T-helper 2 cell treated with Interferon-gamma antibody and Interleukin-4, amounts not matched to agents 5 μg/mL and 100 μg/mL, for 36 hours (primary cell): Measurements from ENCODE around the gene PMM2.
"Not testable (repeated sequence)": the region's sequence is repeated elsewhere in the genome, so short reads cannot be mapped to it uniquely, and the experiment has no call there.

Experiments
- DNase-seq: peaks from one replicate; pipeline ENCODE4 v3.0.0; 2021; ENCODE audit warnings: low spot score
- H3K27ac Mint-ChIP-seq: one replicate; pipeline ENCODE4 v1.8.0; 2021; ENCODE audit warnings: mild to moderate bottlenecking, mixed read lengths
- H3K27me3 Mint-ChIP-seq: one replicate; pipeline ENCODE4 v1.8.0; 2021; ENCODE audit warnings: low read depth, mixed read lengths
- H3K36me3 Mint-ChIP-seq: one replicate; pipeline ENCODE4 v1.8.0; 2021; ENCODE audit warnings: low read depth, mixed read lengths
- H3K4me1 Mint-ChIP-seq: one replicate; pipeline ENCODE4 v1.8.0; 2021; ENCODE audit warnings: low read depth, mixed read lengths
- H3K4me3 Mint-ChIP-seq: one replicate; pipeline ENCODE4 v1.8.0; 2022; ENCODE audit warnings: mild to moderate bottlenecking, moderate library complexity, mixed read lengths
- H3K9me3 Mint-ChIP-seq: one replicate; pipeline ENCODE4 v1.8.0; 2021; ENCODE audit warnings: mixed read lengths

PMM2 gene

DNA sequence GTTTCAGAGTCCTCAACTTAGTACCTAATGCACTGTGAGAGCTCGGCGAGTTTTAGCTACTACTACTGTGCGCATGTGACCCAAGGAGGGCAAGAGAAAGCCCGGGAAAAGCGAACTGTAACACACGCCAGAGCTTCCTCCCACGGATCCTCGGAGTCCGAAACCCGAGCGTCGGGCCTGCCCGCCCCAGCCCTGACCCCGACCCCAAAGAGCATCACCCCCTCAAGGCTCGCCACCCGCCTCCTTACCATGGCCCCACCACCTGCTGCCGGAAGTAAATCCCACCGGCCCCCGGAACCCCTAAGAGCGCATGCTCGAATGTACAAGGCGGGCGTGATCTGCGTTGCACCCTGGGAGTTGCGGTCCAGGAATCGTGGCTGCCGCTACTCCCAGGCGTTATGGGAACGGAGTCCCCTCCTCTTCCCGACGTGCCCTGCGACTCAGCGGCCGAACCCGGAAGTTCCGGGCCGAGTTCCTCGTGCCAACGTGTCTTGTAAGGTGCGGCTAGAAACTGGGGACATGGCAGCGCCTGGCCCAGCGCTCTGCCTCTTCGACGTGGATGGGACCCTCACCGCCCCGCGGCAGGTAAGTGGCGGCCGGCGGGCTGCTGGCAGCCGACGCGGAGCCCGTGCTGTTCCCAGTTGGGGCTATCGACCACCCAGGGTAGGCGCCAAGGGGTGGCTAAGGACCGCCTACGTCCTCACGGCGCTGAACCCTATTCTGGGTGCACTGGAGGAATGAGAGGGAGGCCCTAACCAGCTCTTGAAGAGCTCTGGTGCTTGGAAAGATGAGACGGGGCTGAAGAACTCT lies at the start of gene PMM2, which contains the start of gene TMEM186:
TSS of gene PMM2 (plus strand) at position 476 of the 810 bp plus-strand sequence. CDS start at position 520, 44 bp downstream.
TSS of gene TMEM186 (minus strand) at position 276 of the 810 bp plus-strand sequence. CDS start at position 251, 25 bp downstream.
- DNase-seq, result peak; percentile 95
- Mint-ChIP-seq H3K36me3 (peaks cover 25% of the 10 kb centered on the region), H3K9me3 (no peaks in the 10 kb centered on the region), H3K4me3 (peak within 1 kb of the TSS; percentile 96), H3K27ac (peak within 1 kb of the TSS; percentile 91), H3K4me1 (peaks cover 27% of the 10 kb centered on the region), H3K27me3 (no peaks in the 10 kb centered on the region)

DNA sequence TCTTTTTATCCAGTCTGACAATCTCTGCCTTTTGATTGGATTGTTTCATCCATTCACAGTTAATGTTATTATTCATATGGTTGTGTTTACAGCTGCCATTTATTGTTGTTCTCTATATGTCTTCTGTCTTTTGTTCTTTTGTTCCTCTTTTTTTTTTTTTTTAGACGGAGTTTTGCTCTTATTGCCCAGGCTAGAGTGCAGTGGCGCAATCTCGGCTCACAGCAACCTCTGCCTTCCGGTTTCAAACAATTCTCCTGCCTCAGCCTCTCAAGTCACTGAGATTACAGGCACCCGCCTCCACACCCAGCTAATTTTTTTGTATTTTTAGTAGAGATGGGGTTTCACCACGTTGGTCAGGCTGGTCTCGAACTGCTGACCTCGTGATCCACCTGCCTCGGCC lies 48.7 kb upstream of the PMM2 start:
- not testable (repeated sequence) for H3K9me3 Mint-ChIP-seq, H3K27ac Mint-ChIP-seq, H3K36me3 Mint-ChIP-seq, DNase-seq, H3K27me3 Mint-ChIP-seq, H3K4me3 Mint-ChIP-seq, H3K4me1 Mint-ChIP-seq

DNA sequence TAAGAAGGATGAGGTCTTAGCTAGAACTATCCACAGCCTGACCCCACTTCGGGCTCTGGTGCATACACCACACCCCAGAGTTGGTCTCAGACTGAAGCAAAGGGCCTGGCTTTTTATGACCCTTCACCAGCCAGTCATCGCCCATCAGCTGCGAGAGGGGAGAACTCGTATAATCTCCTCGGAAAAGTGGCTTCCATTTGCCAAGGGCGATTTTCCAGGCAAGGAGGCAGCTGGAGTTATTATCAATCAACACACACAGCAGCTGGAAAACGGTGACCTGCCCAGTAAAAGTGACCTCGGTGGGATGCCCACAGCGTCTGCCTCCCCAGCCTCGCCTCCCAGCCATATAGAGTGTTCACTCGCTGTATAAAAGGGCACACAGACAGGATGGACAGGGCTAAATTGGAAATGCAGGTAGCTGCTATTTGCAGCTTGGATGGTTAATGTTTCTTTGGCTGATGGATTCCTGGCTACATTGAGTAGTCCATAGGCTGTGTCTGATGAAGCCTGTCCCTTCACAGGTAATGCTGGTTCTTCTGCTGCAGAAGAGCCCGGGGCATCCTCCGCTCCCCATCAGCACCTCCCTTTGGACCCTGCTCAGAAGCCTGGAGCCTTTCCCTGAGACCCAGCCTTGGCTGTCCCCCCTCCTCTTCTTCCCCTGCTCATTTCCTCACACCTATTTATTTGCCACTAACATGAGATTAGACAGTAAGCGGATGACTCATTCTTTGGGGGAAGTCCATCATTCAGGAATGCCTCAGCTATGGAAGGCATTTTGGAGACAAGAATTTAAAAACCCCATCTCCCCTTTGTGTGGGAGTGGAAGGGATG lies 45.9 kb upstream of the PMM2 start:
- Mint-ChIP-seq H3K36me3 (no peaks in the 10 kb centered on the region), H3K4me1 (no peaks in the 10 kb centered on the region), H3K4me3 (no peak overlapping the region), H3K9me3 (no peaks in the 10 kb centered on the region), H3K27ac (no peak overlapping the region), H3K27me3 (no peaks in the 10 kb centered on the region)
- DNase-seq, result no peak

DNA sequence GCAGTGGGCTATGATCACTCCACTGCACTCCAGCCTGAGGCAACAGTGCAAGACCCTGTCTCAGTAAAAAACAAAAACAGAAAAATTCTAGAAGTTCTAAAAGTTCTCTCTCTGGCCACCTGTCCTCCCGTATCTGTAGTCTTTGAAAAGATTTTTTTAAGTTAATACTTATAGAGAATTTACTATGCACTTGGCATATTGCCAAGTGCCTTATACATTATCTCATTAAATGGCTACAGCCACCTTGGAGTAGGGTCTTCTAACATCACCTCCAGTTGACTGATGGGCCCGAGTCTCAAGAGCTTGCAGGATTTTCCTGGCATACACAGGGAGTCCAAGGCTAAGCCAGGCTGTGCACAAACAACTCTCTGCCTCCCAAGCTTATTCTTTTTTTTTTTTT lies 44.9 kb upstream of the PMM2 start:
- no peak overlapping the region for H3K4me3 Mint-ChIP-seq

DNA sequence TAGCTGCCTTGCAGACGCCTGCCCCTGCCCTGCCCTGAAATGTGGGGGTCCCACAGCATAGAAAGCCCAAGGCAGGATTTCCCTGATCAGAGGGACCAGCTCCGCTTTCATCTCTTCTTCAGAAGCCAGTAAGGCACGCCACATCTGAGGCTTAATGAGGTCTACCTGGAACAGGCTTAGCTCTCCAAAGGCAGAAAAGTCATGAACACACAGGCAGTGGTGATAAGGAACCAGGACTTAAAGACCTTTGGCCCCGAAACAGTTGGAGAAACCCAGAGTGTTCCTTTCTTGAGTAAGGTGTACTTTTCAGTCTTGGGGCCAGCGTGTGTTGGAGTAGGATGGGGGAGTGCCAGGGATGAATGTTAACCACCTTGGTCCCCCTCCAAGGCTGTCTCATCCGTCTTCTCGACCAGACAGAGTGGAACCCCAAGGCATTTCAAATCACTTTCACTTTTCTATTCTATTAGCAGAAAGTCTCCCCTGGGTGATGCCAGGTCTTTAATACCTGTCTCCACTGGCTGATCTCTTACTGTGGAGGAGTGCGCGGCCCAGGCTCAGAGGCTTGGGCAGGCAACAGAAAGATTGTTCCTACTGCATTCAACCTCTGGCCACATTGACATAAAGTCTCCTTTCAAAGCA lies 44.1 kb upstream of the PMM2 start:
- Mint-ChIP-seq H3K36me3 (no peaks in the 10 kb centered on the region), H3K4me1 (no peaks in the 10 kb centered on the region), H3K9me3 (no peaks in the 10 kb centered on the region), H3K4me3 (no peak overlapping the region), H3K27me3 (no peaks in the 10 kb centered on the region), H3K27ac (no peak overlapping the region)
- no peak for DNase-seq

More for the DNA sequence above, 44.9 kb upstream of the PMM2 start:
- DNase-seq, result no peak
- no peak overlapping the region for H3K27ac Mint-ChIP-seq
- no peaks in the 10 kb centered on the region for H3K4me1 Mint-ChIP-seq
- H3K36me3 Mint-ChIP-seq, result no peaks in the 10 kb centered on the region
- H3K27me3 Mint-ChIP-seq, result no peaks in the 10 kb centered on the region
- no peaks in the 10 kb centered on the region for H3K9me3 Mint-ChIP-seq

DNA sequence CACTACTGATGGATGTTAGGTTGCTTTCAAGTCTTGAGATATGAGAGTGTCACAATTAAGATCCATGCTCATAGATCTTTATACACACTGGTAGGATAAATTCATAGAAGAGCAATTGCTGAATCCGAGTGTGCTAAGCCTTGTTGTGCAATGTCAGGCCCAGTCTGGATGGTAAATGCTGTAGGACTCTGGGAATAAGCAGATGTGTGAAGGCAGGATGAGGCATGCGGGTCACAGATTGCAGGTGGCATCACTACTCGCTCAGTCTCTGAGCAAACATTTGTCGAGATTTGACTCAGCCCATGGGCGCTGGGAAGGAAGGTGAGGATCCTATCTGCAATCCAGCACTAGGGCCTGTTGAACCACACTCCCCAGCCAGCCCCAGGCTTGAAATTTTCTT lies 40.9 kb upstream of the PMM2 start:
- H3K27me3 Mint-ChIP-seq, result no peaks in the 10 kb centered on the region
- no peaks in the 10 kb centered on the region for H3K9me3 Mint-ChIP-seq
- H3K4me1 Mint-ChIP-seq, result no peaks in the 10 kb centered on the region
- H3K4me3 Mint-ChIP-seq, result no peak overlapping the region
- no peak for DNase-seq
- no peak overlapping the region for H3K27ac Mint-ChIP-seq
- H3K36me3 Mint-ChIP-seq, result no peaks in the 10 kb centered on the region

DNA sequence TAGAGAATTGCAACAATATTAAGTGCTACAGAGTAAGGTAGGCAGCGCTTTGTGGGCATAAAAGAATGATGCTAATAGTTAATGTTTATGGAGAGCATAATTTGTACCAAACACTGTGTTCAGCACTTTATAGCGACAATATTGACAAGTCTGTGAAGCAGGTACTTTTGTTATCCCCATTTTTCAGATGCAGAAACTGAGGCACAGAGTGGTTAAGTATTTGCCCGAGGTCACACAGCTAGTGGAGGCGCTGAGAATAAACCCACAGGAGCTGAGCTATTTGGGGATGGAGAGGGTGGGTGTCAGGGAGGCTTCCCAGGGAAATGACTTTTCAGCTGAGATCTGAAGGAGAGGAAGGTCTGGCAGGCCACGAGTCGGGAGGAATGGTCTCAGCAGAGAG lies 39.6 kb upstream of the PMM2 start:
- Mint-ChIP-seq H3K9me3 (no peaks in the 10 kb centered on the region), H3K4me3 (no peak overlapping the region), H3K27me3 (no peaks in the 10 kb centered on the region), H3K27ac (no peak overlapping the region), H3K36me3 (no peaks in the 10 kb centered on the region), H3K4me1 (no peaks in the 10 kb centered on the region)
- no peak for DNase-seq

DNA sequence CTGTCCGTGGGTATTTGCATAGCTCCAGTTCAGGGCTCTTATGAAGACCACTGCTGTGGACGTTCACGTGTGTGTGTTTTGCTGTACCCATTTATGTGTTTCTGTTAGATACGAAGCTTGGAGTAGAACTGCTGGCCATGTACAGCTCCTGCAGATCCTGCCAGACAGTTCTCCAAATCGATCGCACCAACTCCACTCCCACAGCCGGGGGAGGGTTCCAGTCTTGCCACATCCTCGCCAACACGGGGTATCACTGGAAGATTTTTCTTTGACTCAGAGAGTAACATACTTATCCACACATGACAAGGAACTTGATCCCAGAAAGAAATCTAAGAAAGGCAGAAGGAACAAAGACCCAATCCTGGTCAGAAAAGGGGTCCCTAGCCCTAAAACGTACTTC lies 37.6 kb upstream of the PMM2 start:
- Mint-ChIP-seq H3K4me3 (no peak overlapping the region), H3K36me3 (no peaks in the 10 kb centered on the region), H3K27me3 (no peaks in the 10 kb centered on the region), H3K4me1 (no peaks in the 10 kb centered on the region), H3K27ac (no peak overlapping the region), H3K9me3 (no peaks in the 10 kb centered on the region)
- DNase-seq, result no peak

DNA sequence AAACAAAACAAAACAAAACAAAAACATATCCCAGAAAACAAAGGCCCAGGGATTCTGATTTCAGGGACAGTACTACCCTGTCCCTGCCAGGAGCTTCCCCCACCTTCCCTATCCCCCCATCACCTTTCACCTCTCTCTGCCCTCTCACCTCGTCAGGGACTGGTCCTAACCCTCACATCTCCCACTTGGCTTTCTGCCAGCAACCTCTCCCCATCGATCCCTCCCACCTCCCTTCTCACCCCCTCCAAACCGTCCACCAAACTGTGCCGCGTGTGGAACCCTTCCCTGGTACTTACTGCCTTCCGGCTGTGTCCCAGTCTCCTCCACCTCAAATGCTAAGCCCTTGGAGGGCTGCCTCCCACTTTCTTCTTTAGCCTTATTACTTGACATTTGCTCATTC lies 36.6 kb upstream of the PMM2 start:
- Mint-ChIP-seq H3K4me3 (no peak overlapping the region), H3K4me1 (no peaks in the 10 kb centered on the region), H3K27ac (no peak overlapping the region), H3K9me3 (no peaks in the 10 kb centered on the region), H3K27me3 (no peaks in the 10 kb centered on the region), H3K36me3 (no peaks in the 10 kb centered on the region)
- DNase-seq, result no peak

DNA sequence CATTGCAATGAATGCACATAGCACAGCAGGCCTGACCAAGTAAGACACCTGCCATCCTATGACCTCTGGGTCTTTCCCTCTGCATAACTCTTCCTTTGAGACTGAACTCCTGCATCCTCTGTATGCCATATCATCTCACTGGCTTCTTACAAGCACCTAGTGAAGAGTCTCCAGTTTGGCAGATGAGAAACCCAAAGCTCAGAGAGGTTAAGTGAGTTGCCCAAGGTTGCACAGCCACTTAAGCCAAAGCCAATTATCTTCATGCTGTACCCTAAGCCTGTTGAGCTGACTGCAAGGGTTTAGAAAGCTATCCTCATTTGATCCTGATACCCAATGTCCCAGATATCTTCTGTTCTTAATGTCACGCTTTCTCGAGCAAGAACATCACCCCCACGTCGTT lies 35.4 kb upstream of the PMM2 start:
- Mint-ChIP-seq H3K4me3 (no peak overlapping the region), H3K27ac (no peak overlapping the region), H3K36me3 (no peaks in the 10 kb centered on the region), H3K27me3 (no peaks in the 10 kb centered on the region), H3K9me3 (no peaks in the 10 kb centered on the region), H3K4me1 (no peaks in the 10 kb centered on the region)
- no peak for DNase-seq

DNA sequence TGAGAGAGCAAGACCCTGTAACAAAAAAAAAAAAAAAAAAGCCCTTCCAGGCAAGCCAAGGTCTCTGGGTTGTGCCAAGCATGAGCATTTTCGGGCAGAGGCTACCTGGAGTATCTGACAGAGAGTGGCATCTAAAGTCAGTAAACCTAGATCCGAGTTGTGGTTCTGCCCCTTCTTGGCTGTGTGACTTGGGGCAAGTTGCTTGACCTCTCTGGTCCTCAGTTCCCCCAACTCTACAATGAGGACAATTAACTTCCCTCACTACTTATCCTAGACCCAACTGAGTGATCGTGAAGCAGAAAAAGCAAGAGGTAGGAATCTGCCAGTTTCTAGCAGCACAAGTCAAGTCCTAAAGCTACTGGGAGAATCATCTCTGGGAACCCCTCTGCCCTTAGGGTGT lies 34.6 kb upstream of the PMM2 start:
- H3K4me3 Mint-ChIP-seq, result no peak overlapping the region
- H3K4me1 Mint-ChIP-seq, result no peaks in the 10 kb centered on the region
- DNase-seq, result no peak
- no peak overlapping the region for H3K27ac Mint-ChIP-seq
- no peaks in the 10 kb centered on the region for H3K9me3 Mint-ChIP-seq
- H3K36me3 Mint-ChIP-seq, result peaks cover 1% of the 10 kb centered on the region
- H3K27me3 Mint-ChIP-seq, result no peaks in the 10 kb centered on the region

DNA sequence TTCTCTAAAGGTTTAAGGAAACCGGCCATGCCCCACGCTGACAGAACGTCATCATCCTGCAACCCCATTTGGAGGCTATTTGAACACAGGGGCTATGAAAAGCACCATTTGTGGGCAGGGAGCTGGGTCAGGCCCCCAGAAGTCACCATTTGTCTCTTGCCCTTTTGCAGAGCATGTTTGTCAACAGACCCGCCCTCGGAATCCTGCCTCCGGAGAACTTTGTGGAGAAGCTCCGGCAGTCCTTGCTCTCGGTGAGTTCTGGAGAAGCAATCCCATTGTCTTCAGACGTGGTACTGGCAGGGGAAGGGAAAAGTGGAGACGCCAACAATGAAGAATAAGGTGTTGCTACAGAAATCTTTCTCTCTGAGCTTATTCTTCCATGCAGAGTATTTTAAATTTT lies 33.7 kb upstream of the PMM2 start:
- Mint-ChIP-seq H3K4me3 (no peak overlapping the region), H3K4me1 (no peaks in the 10 kb centered on the region), H3K27ac (no peak overlapping the region), H3K9me3 (no peaks in the 10 kb centered on the region), H3K27me3 (no peaks in the 10 kb centered on the region), H3K36me3 (peaks cover 3% of the 10 kb centered on the region)
- DNase-seq, result no peak

DNA sequence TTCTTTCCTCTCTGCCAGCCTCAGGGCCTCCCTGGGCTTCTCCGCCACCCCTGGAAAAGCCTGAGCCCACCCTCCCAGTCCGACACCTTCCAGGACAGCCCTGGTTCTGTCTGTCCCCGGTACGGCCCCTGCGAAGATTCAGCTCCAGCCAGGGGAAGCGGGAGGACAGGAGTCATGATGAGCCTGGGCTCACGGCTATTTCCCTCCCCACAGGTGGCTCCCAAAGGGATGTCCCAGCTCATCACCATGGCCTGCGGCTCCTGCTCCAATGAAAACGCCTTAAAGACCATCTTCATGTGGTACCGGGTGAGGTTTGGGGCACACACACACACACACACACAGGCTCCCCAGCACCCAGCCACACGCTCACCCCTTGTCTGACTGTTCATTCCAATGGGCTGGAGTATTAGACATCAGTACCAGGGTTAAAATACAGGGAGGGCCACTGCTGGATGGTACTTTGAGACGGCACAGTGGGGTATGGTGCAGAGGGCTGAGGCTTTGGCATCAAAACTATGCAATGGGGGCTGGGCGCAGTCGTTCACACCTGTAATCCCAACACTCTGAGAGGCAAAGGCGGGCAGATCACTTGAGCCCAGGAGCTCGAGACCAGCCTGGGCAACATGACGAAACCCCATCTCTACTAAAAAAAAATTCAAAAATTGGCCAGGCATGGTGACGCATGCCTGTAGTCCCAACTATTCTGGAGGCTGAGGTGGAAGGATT lies 33.0 kb upstream of the PMM2 start:
- no peak for DNase-seq
- H3K9me3 Mint-ChIP-seq, result no peaks in the 10 kb centered on the region
- no peaks in the 10 kb centered on the region for H3K27me3 Mint-ChIP-seq
- no peak overlapping the region for H3K4me3 Mint-ChIP-seq
- H3K36me3 Mint-ChIP-seq, result peaks cover 3% of the 10 kb centered on the region
- H3K4me1 Mint-ChIP-seq, result no peaks in the 10 kb centered on the region
- H3K27ac Mint-ChIP-seq, result no peak overlapping the region
